HG02973 (cell line): Measurements from ENCODE around the gene WDR44.
"Not testable (repeated sequence)": the region's sequence is repeated elsewhere in the genome, so short reads cannot be mapped to it uniquely, and the experiment has no call there.

Source experiments
- ATAC-seq: cut with Tn5 transposase; IDR thresholded peaks from one replicate; pipeline ENCODE4 v1.9.1; 2021; ENCODE audit warnings: moderate library complexity; ENCODE audit not compliant: unreplicated experiment

The WDR44 gene

DNA sequence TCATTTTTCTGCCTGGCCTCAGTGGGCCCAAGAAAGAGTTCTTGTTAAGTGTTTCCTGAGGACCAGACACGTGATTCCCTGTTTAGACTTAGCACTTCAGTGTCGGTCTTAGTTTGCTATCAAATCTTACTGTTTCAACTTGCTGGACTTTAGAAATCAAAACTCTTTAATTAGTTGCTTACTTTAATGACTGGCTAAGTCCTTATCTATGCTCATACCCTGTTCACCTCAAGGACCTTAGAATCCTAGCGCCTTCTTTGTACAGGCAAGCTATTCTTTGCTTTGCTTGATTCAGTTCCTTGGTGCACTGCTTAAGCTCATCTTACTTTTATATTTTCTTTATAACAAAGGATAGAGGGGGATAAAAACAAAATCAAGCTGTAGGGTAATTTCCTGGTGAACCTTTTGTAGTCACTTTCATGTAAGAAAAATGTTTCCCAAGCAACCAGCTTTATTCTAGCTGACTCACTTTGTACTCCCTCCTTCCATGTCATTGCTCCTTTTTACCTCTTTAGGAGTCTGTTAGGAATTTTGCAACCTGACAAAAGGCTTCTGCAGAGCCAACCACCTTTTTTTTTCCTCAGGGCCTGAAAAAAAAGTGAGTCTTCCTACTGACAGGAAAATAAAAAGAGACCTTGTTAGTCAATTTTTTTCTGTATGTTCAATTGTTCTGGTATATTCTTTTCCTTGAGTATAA lies 14.7 kb downstream of the WDR44 start:
- no peak for ATAC-seq

GRCh38 chrX:118364261-118364660 lies 18.4 kb downstream of the WDR44 start:
- no peak for ATAC-seq

- ATAC-seq, result no peak
Measured at GRCh38 chrX:118367338-118367737, 21.4 kb downstream of the WDR44 start.

- no peak for ATAC-seq
Measured at GRCh38 chrX:118368398-118368797, 22.5 kb downstream of the WDR44 start.

DNA sequence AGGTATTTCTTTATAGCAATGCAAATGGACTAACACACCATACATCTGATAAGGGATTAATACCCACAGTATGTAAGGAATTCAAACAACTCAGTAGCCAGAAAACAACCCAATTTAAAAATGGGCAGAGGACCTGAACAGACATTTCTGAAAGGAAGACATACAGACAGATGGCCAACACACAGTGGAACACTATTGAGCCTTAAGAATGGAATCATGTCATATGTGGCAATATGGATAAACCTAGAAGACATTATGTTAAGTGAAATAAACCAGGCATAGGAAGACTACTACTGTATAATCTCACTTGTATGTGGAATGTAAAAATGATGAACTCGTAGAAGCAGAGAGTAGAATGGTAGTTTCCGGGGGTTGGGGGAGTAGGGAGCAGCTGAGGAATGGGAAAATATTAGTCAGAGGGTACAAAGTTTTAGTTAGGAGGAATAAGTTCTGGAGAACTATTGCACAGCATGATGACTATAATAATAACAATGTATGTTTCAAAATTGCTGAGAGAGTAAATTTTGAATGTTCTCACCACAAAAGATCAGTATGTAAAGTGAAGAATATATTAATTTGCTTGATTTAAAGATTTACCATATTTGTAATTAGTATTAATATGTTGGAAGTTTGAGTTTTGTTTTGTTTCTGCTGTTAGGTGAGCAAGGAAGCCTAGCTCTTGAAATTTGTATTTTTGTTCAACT lies 25.2 kb downstream of the WDR44 start:
- ATAC-seq, result no peak

DNA sequence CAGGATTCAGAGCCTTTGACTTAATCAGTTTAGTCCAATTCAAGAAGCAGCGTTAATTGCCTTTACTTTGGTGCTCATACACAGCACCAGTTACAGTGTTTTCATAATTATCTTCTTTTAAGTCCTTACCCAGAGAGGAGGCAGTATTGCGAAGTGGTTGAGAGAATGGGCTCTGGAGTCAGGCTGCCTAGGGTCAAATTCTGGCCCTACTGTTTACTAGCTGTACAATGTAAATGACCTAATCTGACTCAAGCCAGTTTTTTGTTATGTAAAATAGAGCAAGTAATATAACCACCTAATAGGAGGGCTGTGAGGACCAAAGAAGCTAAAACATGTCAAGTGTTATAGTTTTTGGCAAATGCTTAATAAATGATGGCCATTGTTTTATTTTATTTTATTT lies 27.6 kb downstream of the WDR44 start:
- ATAC-seq, result no peak

DNA sequence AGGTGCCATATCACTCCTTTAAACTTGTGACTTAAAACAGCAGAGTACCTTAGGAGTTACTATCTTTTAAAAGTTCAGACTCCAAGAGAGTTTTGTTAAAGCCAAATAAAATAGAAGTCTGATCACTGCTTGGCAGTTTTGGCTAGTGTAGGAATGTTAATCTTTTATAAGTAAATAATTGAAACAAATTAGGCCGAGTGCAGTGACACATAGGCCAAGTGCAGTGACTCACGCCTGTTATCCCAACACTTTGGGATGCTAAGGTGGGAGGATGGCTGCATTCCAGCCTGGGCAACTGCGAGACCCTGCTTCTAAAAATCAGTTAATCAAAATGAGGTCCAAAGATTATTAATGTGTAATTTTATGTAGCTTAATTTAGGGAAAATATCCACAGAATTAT lies 37.2 kb downstream of the WDR44 start:
- no peak for ATAC-seq

- ATAC-seq, result no peak
Measured at GRCh38 chrX:118392716-118393115, 46.8 kb downstream of the WDR44 start.

DNA sequence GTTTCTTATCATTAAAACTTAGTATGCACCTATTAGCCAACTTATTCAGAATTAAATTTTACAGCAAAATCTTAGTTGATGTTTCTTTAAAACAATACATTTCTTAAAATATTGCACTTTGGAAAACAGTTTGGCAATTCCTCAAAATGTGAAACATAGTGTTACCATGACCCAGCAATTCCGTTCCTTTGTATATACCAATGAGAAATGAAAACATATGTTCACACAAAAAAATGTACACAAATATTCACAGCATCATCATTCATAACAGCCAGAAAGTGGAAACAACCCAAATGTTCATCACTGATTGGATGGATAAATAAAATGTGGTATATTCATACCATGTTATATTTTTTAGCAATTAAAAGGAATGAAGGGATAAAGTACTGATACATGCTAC lies 50.2 kb downstream of the WDR44 start:
- no peak for ATAC-seq

DNA sequence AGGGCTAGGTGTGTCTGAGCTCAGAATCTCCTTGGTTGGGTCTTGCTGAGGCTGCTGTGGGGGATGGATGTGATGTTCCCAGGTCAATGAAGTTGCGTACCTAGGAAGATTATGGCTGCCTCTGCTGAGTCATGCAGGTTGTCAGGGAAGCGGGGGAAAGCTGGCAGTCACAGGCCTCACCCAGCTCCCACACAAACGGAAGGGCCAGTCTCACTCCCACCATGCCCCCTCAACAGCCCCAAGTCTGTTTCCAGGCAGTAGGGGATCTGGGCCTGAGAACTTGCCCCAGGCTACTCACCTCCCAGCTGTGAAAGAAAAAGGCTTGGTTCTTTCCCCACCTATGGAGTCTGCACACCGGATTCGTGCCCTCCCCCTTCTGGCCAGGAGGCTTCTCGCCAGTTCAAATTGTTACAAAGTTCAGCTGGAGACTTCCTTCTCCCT lies 72.9 kb downstream of the WDR44 start:
- no peak for ATAC-seq

- ATAC-seq, result no peak
Measured at GRCh38 chrX:118420462-118420861, 74.6 kb downstream of the WDR44 start.

DNA sequence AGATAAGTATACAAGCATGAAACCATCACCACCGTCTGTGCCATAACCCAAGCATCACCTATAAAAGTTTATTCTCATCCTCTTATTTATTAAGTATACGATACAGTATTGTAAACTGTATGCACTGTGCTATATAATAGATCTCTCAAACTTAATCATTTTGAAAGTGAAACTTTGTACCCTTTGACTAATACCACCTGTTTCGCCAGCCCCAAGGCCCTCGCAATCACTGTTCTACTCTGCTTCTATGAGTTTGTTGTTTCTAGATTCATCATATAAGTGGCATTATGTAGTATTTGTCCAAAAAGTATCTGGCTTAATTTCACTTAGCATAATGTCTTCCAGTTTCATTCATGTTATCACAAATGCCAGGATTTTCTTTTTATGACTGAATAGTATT lies 77.7 kb downstream of the WDR44 start:
- peak; percentile 97 for ATAC-seq

- ATAC-seq, result no peak
Measured at GRCh38 chrX:118432799-118433198, 86.9 kb downstream of the WDR44 start.

- ATAC-seq, result no peak
Measured at GRCh38 chrX:118437283-118437682, 91.4 kb downstream of the WDR44 start.

DNA sequence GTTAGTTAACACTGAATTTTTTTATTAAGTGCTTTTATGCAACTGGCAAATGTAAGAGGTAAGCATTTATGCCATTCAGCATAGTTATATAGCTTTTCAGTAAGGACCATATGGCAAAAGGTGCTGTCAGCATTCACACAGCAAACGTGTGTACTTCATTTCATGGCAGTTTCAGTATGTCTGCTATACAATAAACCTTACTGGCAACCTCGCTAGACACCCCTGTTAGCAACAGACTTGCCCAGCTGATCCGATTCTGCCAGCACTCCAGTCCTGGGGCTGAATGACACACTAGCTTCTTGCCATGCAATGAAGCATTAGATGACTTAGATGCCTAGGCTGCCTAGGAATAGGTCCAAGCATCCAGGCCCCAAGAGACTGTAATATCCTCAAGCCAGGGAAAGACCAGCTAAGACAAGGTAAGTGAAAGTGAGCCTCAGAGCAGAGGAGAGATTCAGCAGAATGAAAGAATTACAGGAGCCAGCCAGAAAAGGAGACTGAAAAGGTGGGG lies 102.4 kb downstream of the WDR44 start:
- no peak for ATAC-seq

DNA sequence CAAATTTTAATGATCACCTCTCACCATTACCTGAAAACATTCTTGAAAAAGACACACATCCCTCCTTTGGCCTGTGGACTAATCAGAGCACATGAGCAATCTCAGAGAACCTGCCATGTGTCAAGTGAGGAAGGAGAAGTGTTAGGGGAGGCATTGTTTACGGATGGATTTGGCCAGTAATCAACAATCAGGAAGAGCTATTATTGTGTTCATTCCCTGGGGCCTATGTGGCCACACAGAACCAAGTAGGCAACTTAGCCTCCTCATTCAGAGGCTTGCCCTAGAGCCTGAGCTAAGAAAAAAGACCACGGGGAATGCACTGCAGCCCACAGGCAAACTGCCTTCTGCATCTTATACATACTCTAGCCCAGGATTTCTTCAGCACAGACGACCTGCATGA lies 109.1 kb downstream of the WDR44 start:
- no peak for ATAC-seq

DNA sequence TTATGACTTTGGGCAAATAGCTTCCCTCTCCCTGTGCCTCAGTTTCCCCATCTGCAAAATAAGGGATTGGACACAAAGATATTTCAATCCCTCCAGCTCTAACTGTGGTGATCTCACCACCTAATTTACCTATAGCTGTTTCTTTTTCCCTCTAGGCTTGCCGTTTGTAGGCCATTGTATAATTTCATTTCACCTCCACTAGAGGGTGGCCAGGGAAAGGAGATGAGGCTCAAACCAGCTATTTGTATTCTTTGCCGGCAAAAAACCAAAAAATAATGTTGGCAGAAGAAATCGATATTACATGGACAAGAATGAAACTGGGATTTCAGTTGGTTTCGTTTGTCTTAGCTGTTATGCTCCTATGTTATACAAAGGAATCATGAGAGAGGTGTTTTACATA lies 113.6 kb downstream of the WDR44 start:
- no peak for ATAC-seq

DNA sequence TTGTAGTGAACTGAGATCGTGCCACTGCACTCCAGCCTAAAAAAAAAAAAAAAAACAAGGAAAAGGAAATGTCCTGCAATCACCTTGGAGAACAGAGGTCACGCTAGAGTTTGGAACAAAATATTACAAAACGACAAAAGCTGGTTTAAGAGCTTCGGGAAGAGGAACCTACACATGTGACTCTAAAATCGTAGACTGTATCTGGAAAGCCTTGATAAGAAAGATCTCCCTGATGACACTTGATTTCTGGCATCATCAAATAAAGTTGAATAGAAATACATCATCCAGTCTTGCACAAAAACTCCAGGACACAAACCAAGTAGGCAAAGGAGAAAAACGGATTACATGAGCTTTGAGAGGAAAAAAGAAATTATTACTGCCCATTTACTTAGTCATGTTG lies 118.6 kb downstream of the WDR44 start:
- no peak for ATAC-seq

GRCh38 chrX:118468122-118468521 lies 122.2 kb downstream of the WDR44 start:
- no peak for ATAC-seq

DNA sequence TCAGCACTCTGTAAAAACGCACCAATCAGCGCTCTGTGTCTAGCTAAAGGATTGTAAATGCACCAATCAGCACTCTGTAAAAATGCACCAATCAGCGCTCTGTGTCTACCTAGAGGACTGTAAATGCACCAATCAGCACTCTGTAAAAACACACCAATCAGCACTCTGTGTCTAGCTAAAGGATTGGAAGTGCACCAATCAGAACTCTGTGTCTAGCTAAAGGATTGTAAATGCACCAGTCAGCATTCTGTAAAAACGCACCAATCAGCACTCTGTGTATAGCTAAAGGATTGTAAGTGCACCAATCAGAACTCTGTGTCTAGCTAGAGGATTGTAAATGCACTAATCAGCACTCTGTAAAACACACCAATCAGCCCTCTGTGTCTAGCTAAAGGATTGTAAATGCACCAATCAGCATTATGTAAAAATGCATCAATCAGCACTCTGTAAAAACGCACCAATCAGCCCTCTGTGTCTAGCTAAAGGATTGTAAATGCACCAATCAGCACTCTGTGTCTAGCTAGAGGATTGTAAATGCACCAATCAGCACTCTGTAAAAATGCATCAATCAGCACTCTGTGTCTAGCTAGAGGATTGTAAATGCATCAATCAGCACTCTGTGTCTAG lies 124.9 kb downstream of the WDR44 start:
- ATAC-seq, result not testable (repeated sequence)

DNA sequence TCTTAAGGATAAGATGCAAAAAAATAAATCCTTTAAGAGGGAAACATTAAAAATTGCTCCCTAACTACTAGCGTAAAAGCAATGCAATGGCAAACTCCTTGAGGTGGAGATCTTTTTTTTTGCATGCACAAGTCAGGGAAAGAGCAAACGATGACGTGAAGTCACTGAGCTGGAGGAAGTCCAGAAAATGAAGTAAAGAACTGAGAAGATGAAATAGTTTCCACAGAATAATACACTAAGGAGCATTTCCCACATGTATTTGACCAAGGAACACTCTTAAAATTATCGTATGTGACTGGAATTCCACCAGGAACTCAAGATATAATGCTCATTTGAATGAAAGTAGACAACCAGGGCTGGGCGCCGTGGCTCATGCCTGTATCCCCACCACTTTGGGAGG lies 128.7 kb downstream of the WDR44 start:
- ATAC-seq, result no peak

DNA sequence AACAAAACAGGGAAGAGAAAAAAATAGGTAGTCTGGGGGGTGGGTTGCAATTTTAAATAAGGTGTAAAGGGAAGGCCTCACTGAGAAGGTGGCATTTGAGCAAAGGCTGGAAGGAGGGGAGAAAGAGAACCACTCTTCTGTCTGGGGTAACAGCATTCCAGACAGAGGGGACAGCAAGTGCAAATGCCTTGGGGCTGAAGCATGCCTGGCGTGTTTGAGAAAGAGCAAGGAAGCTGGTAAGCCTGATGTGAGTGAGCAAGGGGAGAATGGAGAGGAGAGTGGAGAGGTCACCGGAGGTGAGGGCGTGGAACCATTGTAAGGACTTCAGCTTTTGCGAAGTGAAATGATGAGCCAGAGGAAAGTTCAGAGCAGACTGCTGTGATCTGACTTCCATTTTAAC lies 130.0 kb downstream of the WDR44 start:
- ATAC-seq, result no peak
